LNCAP (cell line): Measurements from ENCODE around the gene TMEM185B.

Source experiments
- TF ChIP-seq, protein P1 (sequence below): fragments of 450-650 bp; IDR thresholded peaks from 2 replicates; pipeline ENCODE4 v1.5.1; 2017; ENCODE audit warnings: mild to moderate bottlenecking

Gene TMEM185B

DNA sequence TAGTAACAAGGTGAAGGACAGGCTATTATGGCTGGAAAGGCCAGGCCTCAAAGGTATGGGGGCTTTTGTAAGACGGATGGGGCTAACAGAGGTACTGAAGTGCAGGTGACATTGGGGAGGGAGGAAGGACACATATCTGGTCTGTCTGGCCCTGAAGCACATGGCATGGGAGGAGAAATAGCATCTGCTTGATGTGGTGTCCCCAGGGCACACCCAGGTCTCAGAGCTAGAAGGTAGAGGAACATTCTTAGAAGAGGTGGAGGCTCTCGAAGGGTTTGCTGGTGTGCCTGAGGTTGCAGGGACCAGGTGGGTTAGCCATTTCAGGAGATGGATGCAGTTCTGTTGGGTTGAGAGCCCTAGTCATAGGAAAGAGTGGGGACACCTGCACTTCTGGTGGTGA is 39.0 kb upstream of the TMEM185B start:
- TF ChIP-seq, protein P1, sequence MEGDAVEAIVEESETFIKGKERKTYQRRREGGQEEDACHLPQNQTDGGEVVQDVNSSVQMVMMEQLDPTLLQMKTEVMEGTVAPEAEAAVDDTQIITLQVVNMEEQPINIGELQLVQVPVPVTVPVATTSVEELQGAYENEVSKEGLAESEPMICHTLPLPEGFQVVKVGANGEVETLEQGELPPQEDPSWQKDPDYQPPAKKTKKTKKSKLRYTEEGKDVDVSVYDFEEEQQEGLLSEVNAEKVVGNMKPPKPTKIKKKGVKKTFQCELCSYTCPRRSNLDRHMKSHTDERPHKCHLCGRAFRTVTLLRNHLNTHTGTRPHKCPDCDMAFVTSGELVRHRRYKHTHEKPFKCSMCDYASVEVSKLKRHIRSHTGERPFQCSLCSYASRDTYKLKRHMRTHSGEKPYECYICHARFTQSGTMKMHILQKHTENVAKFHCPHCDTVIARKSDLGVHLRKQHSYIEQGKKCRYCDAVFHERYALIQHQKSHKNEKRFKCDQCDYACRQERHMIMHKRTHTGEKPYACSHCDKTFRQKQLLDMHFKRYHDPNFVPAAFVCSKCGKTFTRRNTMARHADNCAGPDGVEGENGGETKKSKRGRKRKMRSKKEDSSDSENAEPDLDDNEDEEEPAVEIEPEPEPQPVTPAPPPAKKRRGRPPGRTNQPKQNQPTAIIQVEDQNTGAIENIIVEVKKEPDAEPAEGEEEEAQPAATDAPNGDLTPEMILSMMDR = no peak

DNA sequence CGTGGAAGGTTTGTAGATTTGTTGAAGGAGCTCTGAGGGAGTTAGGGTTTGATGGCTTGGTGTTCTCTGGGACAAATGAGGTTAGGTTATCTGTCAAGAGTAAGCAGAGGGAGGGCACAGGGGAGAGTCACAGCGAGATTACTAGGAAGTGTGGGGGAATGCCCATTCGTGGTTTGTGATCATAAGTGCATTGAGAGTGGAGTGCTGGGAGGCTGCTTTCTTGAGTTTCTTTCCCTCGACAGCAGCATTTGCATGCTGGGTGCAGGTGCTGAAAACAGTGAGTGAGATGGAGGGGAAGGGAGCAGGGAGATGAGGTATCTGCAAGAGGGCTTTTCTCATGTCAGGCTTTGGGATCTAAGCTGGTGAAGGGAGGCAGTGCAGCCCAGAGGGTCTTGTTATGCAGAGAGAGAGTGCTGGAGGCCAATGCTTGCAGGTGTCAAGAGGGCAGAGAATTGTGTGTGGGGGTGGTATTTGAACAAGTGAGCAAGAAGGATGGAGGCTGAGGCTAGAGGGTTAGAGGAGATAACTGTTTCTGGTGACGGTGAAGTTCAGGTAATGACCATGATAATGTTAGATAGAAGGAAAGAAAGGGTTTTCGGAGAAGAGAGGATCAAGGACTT is 38.3 kb upstream of the TMEM185B start:
- TF ChIP-seq, protein P1 = no peak

DNA sequence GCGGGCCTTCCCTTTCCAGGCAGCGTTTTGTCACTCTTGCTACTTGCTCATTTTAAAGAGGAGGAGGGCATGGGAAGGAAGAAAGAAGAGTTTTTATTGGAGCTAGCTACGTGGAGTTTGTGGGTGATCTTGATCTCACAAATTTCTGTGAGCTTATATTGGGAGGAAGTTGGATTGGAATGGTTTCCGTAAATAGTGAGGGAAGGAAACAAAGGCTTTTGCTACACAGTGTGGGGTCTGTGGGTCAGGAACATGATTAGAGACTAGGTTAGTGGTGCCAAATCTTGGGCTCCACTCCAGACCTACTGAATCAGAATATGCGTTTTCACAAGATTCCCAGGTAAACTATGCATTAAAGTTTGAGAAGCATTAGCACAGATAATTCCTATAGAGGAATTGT is 37.5 kb upstream of the TMEM185B start:
- TF ChIP-seq, protein P1 = no peak

DNA sequence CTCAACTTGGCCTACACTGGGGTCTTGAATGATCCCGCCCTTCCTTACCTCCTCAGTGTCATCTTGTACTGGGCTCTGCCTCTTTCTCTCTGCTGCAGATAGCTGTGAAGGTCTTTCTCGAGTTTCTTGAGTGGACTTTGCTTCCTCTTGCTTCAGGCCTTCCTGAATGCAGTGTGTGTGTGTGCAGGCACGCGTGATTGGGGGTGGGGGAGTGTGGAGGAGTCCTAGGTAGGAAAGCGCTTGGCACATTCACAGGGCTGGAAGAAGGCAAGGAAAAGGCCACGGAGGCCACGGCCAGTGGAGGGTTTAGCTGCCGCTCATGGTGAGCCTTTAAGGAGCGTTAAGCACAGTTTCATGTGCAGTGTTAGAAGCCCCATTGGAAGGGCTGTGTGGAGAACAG is 35.0 kb upstream of the TMEM185B start:
- TF ChIP-seq, protein P1 = no peak

DNA sequence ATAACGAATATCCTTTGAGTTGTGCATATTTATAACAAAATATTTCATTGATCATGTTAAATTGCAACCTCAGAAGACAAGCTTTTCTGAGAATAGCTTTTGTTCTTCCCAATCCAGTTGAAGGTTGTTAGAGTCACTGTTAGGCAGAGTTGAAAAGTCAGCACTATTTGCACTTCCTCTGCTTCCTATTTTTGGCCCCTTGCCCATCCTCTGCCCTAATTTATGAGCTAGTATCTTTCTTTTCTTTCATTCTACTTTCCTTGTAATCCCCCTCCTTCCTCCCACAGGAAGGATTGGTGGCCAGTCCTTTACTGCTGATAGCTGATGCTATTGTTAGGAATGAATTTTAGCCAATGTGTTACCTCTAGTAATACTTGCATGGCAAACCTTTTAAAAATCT is 34.3 kb upstream of the TMEM185B start:
- TF ChIP-seq, protein P1 = no peak

DNA sequence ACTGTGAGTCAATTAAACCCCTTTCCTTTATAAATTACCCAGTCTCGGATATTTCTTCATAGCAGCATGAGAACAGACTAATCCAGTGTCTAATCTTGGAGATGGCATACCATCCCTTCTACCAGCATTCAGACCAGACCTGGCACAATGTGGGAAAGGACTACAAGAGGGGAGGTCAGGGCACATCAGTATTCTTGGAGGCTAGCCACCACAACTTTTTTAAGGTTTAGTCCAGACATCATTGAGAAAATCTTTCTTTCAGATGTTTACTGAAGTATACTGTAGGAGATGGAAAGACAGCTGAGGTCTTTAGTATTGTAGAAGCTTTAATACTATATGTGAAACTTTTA is 33.4 kb upstream of the TMEM185B start:
- TF ChIP-seq, protein P1 = no peak

DNA sequence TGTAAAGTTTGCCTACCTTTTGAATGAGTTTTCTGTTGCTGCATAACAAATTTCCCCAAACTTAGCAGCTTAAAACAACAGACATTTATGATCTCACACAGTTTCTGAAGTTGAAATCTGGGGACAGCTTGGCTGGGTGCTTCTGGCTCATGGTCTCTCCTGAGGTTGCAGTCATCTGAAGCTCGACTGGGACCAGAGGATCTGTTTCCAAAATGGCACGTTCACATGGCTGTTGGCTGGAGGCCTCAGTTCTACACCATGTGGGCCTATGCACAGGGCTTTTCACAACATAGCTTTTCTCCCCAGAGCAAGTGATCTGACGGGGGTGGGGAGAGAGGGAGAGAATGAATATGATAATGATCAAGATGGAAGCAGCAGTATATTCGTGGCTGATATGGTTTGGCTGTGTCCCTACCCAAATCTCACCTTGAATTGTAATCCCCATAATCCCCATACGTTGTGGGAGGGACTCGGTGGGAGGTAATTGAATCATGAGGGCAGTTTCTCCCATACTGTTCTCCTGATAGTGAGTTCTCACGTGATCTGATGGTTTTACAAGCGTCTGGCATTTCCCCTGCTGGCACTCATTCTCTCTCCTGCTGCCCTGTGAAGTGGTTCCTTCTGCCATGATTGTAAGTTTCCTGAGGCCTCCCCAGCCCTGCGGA is 32.9 kb upstream of the TMEM185B start:
- TF ChIP-seq, protein P1 = no peak

DNA sequence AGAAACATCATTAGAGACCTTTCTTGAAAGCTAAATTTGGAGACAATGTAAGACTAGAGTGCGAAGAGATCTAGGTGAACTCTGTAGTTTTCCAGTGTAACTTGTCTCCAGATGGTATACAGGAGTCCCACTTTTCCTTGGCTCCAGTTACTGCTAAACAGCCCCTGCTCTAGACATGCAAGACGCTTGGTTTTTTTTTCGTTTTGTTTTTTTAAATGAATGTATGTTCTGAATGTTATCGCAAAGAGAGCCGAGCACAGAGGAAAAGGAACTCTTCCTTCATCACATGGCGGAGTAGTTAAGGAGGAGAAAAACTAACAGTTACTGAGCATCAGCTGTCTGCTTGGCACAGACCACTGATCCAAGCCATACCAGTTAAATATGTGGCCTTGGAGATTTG is 31.9 kb upstream of the TMEM185B start:
- TF ChIP-seq, protein P1 = no peak
